PC-3 (cell line): Measurements from ENCODE around the gene TMEM51. TPM values are rescaled to one million over a fixed set of nuclear protein-coding genes. Genes with fewer than 3 reads are reported as not detected.

Source experiments
- ATAC-seq: fragments of 200-7000 bp; cut with Tn5 transposase; 2 replicates; pipeline ENCODE4 v1.9.1; 2020; ENCODE audit warnings: mild to moderate bottlenecking, moderate library complexity
- BruUV-seq: library from RNA; stranded (reverse); fragments of 400-500 nt; replicated peaks from 2 replicates; lab custom pipeline; 2021; lab: Mats Ljungman, UMichigan
- CTCF ChIA-PET: fragments of 300-600 bp; sonication (Branson Sonifier 250); formaldehyde crosslinking; loops from one replicate; lab custom pipeline; 2022; ENCODE audit warnings: antibody characterized with exemption; lab: Charles Lee
- POLR2A ChIA-PET: fragments of 300-600 bp; sonication (Branson Sonifier 250); formaldehyde crosslinking; loops from one replicate; lab custom pipeline; 2022; ENCODE audit warnings: antibody characterized with exemption; ENCODE audit not compliant: unreplicated experiment; lab: Charles Lee
- DNase-seq: peaks from one replicate; pipeline ENCODE4 v3.0.0-alpha.2; 2015
- H2AFZ ChIP-seq: fragments of 300-600 bp; sonication (generic); 2 replicates; pipeline ENCODE4 v1.6.0; 2016; ENCODE audit warnings: antibody characterized with exemption, low read length
- H3F3A ChIP-seq: fragments of 300-600 bp; sonication (generic); one replicate; pipeline ENCODE4 v1.6.0; 2017; ENCODE audit warnings: antibody characterized with exemption, low read length, control low read depth, mild to moderate bottlenecking; ENCODE audit not compliant: unreplicated experiment
- H3K27ac ChIP-seq: fragments of 300-600 bp; sonication (generic); 2 replicates; pipeline ENCODE4 v1.5.1; 2016; ENCODE audit warnings: mild to moderate bottlenecking, low read length
- H3K27me3 ChIP-seq: fragments of 300-600 bp; sonication (generic); 2 replicates; pipeline ENCODE4 v1.6.1; 2016; ENCODE audit warnings: low read length, mixed read lengths
- H3K36me3 ChIP-seq: fragments of 300-600 bp; sonication (generic); 2 replicates; pipeline ENCODE4 v1.6.1; 2016; ENCODE audit warnings: low read depth, mixed run types, low read length, mixed read lengths
- H3K4me1 ChIP-seq: fragments of 300-600 bp; sonication (generic); 2 replicates; pipeline ENCODE4 v1.5.1; 2016; ENCODE audit warnings: low read length; ENCODE audit not compliant: insufficient read depth
- H3K4me2 ChIP-seq: fragments of 300-600 bp; sonication (generic); 2 replicates; pipeline ENCODE4 v1.6.0; 2016; ENCODE audit warnings: low read length
- H3K4me3 ChIP-seq: fragments of 300-600 bp; sonication (generic); 2 replicates; pipeline ENCODE4 v1.5.1; 2016; ENCODE audit warnings: mild to moderate bottlenecking, low read length, mixed read lengths
- H3K79me2 ChIP-seq: fragments of 300-600 bp; sonication (generic); 2 replicates; pipeline ENCODE4 v1.6.1; 2017; ENCODE audit warnings: low read length, mixed read lengths
- H3K9ac ChIP-seq: fragments of 300-600 bp; sonication (generic); 2 replicates; pipeline ENCODE4 v1.6.0; 2016; ENCODE audit warnings: mild to moderate bottlenecking, low read length
- H3K9me2 ChIP-seq: fragments of 300-600 bp; sonication (generic); replicated peaks from 2 replicates; pipeline ENCODE4 v1.6.1; 2016; ENCODE audit warnings: mixed run types, low read length, mixed read lengths
- H3K9me3 ChIP-seq: fragments of 300-600 bp; sonication (generic); 2 replicates; pipeline ENCODE4 v1.6.1; 2016; ENCODE audit warnings: low read length, mixed read lengths
- H4K20me1 ChIP-seq: fragments of 300-600 bp; sonication (generic); 2 replicates; pipeline ENCODE4 v1.6.1; 2016; ENCODE audit warnings: low read length, mixed read lengths
- CTCF ChIP-seq: fragments of 300-600 bp; sonication (generic); conservative IDR thresholded peaks from 2 replicates; pipeline ENCODE4 v1.5.1; 2017; ENCODE audit warnings: antibody characterized with exemption, low read depth, mild to moderate bottlenecking, low read length
- EZH2 ChIP-seq: fragments of 300-600 bp; sonication (generic); IDR thresholded peaks from one replicate; pipeline ENCODE4 v1.6.1; 2017; ENCODE audit warnings: antibody characterized with exemption, mild to moderate bottlenecking, low read length; ENCODE audit not compliant: unreplicated experiment
- EZH2phosphoT487 ChIP-seq: fragments of 300-600 bp; sonication (generic); IDR thresholded peaks from 2 replicates; pipeline ENCODE4 v1.6.1; 2018; ENCODE audit warnings: mild to moderate bottlenecking, antibody characterized with exemption, low read length, borderline replicate concordance
- intact Hi-C: fragments of 100-400 bp; cut with micrococcal nuclease; formaldehyde crosslinking; loops from 2 replicates; pipeline ENCODE4 v1.9.0; 2023
- total RNA-seq: library from RNA; depleted of rRNA; stranded (reverse); fragments of >200 nt; gene quantifications from 2 replicates; pipeline ENCODE4 v1.2.3, GENCODE V29; 2014

Gene TMEM51
- total RNA-seq, 1 experiment from 2014 or later: 20.8 TPM

DNA sequence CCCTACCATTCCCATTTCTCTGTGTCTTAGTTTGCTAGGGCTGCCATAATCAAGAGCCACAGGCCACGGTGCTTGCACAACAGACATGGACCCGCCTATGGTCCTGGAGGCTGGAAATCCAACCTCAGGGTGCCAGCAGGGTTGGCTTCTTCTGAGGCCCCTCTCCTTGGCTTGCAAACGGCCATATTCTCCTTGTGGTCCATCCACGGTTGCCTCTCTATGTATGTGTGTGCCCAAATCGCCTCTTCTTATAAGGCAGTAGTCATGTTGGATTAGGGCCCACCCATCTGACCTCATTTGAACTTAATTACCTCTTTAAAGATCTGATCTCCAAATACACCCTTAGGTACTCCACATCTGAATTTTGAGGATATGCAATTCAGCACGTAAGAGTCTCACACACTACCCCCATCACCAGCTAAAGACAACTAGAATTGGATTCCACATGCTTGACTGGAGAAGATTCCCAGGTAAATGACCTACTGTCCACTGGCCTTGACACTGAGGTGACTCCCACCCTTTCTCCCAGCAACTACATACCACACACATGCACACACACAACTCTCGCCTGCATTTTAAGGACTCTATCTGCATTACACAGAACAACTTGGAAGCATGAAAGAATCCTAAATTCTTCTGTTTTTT lies 28.3 kb upstream of the TMEM51 start:
- no TSS peak for BruUV-seq
- POLR2A ChIA-PET: no interaction called here
- no peak for DNase-seq

GRCh38 chr1:15128077-15128476 lies 25.5 kb upstream of the TMEM51 start:
- intact Hi-C loops: loop anchor here (1.0 to 2.0 kb wide), 4 partner anchors 25 to 176 kb away; partner anchors contain the start of gene TMEM51
- Histone ChIP-seq H3F3A (no peaks in the 10 kb centered on the region), H3K4me3 (no peak overlapping the region), H3K9ac (no peak overlapping the region), H3K4me1 (no peaks in the 10 kb centered on the region), H3K36me3 (no peaks in the 10 kb centered on the region), H4K20me1 (no peaks in the 10 kb centered on the region), H3K27me3 (no peaks in the 10 kb centered on the region), H3K79me2 (no peaks in the 10 kb centered on the region), H2AFZ (no peak overlapping the region), H3K27ac (no peak overlapping the region), H3K9me2 (no peaks in the 10 kb centered on the region), H3K4me2 (no peak overlapping the region), H3K9me3 (no peaks in the 10 kb centered on the region)
- ATAC-seq (no peak), DNase-seq (no peak)
- no TSS peak for BruUV-seq
- POLR2A ChIA-PET: interaction anchor here (0.6 kb wide), 1 partner anchor 25 kb away, joined by 4 read pairs; the partner anchor contains the start of gene TMEM51
- CTCF ChIA-PET: interaction anchor here (0.7 to 1.4 kb wide), 7 partner anchors 14 to 1321 kb away, joined by 3 to 18 read pairs (median 6); partner anchors contain the start of gene TMEM51
- no peak for TF ChIP-seq EZH2
- TF ChIP-seq EZH2phosphoT487: no peak
- TF ChIP-seq CTCF: no peak

More for the DNA sequence above, 28.3 kb upstream of the TMEM51 start:
- H3F3A ChIP-seq: no peaks in the 10 kb centered on the region
- H4K20me1 ChIP-seq: no peaks in the 10 kb centered on the region
- TF ChIP-seq EZH2phosphoT487 (no peak), EZH2 (no peak), CTCF (no peak)
- no peaks in the 10 kb centered on the region for H3K9me3 ChIP-seq
- ATAC-seq: no peak
- intact Hi-C loops: no loop called here
- H3K4me2 ChIP-seq: no peak overlapping the region
- H3K9me2 ChIP-seq: no peaks in the 10 kb centered on the region
- H3K79me2 ChIP-seq: no peaks in the 10 kb centered on the region
- CTCF ChIA-PET: no interaction called here
- no peak overlapping the region for H3K27ac ChIP-seq
- no peak overlapping the region for H2AFZ ChIP-seq
- no peak overlapping the region for H3K4me3 ChIP-seq
- H3K36me3 ChIP-seq: no peaks in the 10 kb centered on the region
- no peaks in the 10 kb centered on the region for H3K27me3 ChIP-seq
- H3K4me1 ChIP-seq: no peaks in the 10 kb centered on the region
- no peak overlapping the region for H3K9ac ChIP-seq
